ENCODE data around the gene KCNH1. TPM values are rescaled to one million over a fixed set of nuclear protein-coding genes. Genes with fewer than 3 reads are reported as not detected.

The KCNH1 gene
- total RNA-seq, 1 donor from 2014 or later, result 6.3 TPM

- Mint-ChIP-seq H3K4me3 (ENCODE audit: unreplicated experiment) (no peak overlapping the region), H3K9me3 (ENCODE audit: low read depth) (peaks cover 41% of the 10 kb centered on the region), H3K4me1 (ENCODE audit: low read depth) (no peaks in the 10 kb centered on the region), H3K27ac (ENCODE audit: unreplicated experiment) (no peak overlapping the region), H3K27me3 (ENCODE audit: low read depth) (no peaks in the 10 kb centered on the region), H3K36me3 (ENCODE audit: low read depth) (peaks cover 12% of the 10 kb centered on the region)
- TF ChIP-seq, protein P1, sequence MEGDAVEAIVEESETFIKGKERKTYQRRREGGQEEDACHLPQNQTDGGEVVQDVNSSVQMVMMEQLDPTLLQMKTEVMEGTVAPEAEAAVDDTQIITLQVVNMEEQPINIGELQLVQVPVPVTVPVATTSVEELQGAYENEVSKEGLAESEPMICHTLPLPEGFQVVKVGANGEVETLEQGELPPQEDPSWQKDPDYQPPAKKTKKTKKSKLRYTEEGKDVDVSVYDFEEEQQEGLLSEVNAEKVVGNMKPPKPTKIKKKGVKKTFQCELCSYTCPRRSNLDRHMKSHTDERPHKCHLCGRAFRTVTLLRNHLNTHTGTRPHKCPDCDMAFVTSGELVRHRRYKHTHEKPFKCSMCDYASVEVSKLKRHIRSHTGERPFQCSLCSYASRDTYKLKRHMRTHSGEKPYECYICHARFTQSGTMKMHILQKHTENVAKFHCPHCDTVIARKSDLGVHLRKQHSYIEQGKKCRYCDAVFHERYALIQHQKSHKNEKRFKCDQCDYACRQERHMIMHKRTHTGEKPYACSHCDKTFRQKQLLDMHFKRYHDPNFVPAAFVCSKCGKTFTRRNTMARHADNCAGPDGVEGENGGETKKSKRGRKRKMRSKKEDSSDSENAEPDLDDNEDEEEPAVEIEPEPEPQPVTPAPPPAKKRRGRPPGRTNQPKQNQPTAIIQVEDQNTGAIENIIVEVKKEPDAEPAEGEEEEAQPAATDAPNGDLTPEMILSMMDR (IDR thresholded peaks at IDR 0.05), result no peak
- DNase-seq (ENCODE audit: low spot score), result no peak
Measured at GRCh38 chr1:210764536-210764935, 369.4 kb downstream of the KCNH1 start.

DNA sequence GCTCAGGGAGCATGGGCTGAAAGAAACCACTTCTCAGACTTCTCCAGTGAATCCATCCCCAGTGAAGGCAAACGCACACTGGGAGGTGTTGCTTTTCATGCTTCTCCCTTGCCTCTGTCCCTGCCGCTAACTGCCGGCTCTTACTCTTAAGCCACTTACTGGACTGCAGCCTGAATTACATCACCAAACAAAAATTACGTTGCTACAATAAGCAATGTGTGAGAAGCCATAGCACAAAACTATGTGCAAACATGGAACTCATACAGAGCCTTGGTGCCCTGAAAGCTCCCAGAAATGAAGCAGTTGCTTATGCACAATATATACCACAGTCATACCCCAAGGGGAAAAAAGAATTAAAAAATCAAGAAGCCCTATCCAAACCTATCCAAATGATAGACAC is 375.2 kb downstream of the KCNH1 start:
- DNase-seq (ENCODE audit: low spot score), result no peak
- H3K27me3 Mint-ChIP-seq (ENCODE audit: low read depth), result no peaks in the 10 kb centered on the region

DNA sequence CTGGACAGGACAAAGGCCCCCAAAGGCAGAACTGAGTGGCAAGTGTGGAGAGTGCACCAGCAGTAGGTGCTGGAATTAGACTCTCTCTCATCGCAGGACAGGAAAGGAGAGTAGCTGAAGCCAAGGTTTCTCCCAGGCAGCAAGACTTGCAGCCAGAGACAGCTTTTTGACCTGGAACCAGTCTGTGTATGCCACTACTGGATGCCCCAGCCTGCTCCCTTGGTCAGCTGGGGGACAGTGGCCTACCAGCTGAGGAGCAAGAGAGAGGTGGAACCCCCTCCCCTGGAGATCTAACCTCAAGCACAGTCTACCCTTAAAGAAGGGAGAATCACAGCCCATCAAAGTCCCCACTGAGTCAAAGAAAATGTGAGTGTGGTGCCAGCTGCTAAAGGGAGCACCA is 375.7 kb downstream of the KCNH1 start:
- H3K27me3 Mint-ChIP-seq (ENCODE audit: low read depth), result no peaks in the 10 kb centered on the region
- DNase-seq (ENCODE audit: low spot score), result no peak
- H3K36me3 Mint-ChIP-seq (ENCODE audit: low read depth), result peaks cover 12% of the 10 kb centered on the region
- no peak overlapping the region for H3K4me3 Mint-ChIP-seq (ENCODE audit: unreplicated experiment)
- H3K9me3 Mint-ChIP-seq (ENCODE audit: low read depth), result peaks cover 35% of the 10 kb centered on the region
- TF ChIP-seq, protein P1 (IDR thresholded peaks at IDR 0.05), result no peak
- H3K27ac Mint-ChIP-seq (ENCODE audit: unreplicated experiment), result no peak overlapping the region
- no peaks in the 10 kb centered on the region for H3K4me1 Mint-ChIP-seq (ENCODE audit: low read depth)

More for the DNA sequence above, 375.2 kb downstream of the KCNH1 start:
- Mint-ChIP-seq H3K4me1 (ENCODE audit: low read depth) (no peaks in the 10 kb centered on the region), H3K9me3 (ENCODE audit: low read depth) (peaks cover 40% of the 10 kb centered on the region), H3K36me3 (ENCODE audit: low read depth) (peaks cover 12% of the 10 kb centered on the region), H3K4me3 (ENCODE audit: unreplicated experiment) (no peak overlapping the region), H3K27ac (ENCODE audit: unreplicated experiment) (no peak overlapping the region)
- TF ChIP-seq, protein P1 (IDR thresholded peaks at IDR 0.05), result no peak

GRCh38 chr1:210757677-210758076 is 376.3 kb downstream of the KCNH1 start:
- no peak for DNase-seq (ENCODE audit: low spot score)
- Mint-ChIP-seq H3K27me3 (ENCODE audit: low read depth) (no peaks in the 10 kb centered on the region), H3K9me3 (ENCODE audit: low read depth) (peaks cover 29% of the 10 kb centered on the region), H3K4me3 (ENCODE audit: unreplicated experiment) (no peak overlapping the region), H3K36me3 (ENCODE audit: low read depth) (peaks cover 9% of the 10 kb centered on the region), H3K27ac (ENCODE audit: unreplicated experiment) (no peak overlapping the region), H3K4me1 (ENCODE audit: low read depth) (no peaks in the 10 kb centered on the region)
- TF ChIP-seq, protein P1 (IDR thresholded peaks at IDR 0.05), result no peak

- TF ChIP-seq, protein P1 (IDR thresholded peaks at IDR 0.05), result no peak
- Mint-ChIP-seq H3K9me3 (ENCODE audit: low read depth) (peaks cover 16% of the 10 kb centered on the region), H3K4me3 (ENCODE audit: unreplicated experiment) (no peak overlapping the region), H3K36me3 (ENCODE audit: low read depth) (peaks cover 2% of the 10 kb centered on the region), H3K27ac (ENCODE audit: unreplicated experiment) (no peak overlapping the region), H3K4me1 (ENCODE audit: low read depth) (no peaks in the 10 kb centered on the region), H3K27me3 (ENCODE audit: low read depth) (no peaks in the 10 kb centered on the region)
- DNase-seq (ENCODE audit: low spot score), result no peak
Measured at GRCh38 chr1:210755991-210756659, 377.8 kb downstream of the KCNH1 start.
